HG02623 (cell line): ENCODE results near the gene ACSF3.
"Not testable (repeated sequence)": the region's sequence is repeated elsewhere in the genome, so short reads cannot be mapped to it uniquely, and the experiment has no call there.

Experiments
- ATAC-seq: cut with Tn5 transposase; IDR thresholded peaks from one replicate; pipeline ENCODE4 v1.9.1; 2021; ENCODE audit warnings: moderate library complexity; ENCODE audit not compliant: unreplicated experiment

The ACSF3 gene

GRCh38 chr16:89185887-89186592 lies 92.4 kb downstream of the ACSF3 start:
- not testable (repeated sequence) for ATAC-seq

- ATAC-seq = not testable (repeated sequence)
These were observed 93.0 kb downstream of the ACSF3 start for GRCh38 chr16:89186593-89187031.

GRCh38 chr16:89187032-89187769 lies 93.5 kb downstream of the ACSF3 start:
- ATAC-seq = no peak

GRCh38 chr16:89187770-89188392 lies 94.2 kb downstream of the ACSF3 start:
- ATAC-seq = no peak

GRCh38 chr16:89188471-89189357 lies 95.1 kb downstream of the ACSF3 start:
- ATAC-seq = not testable (repeated sequence)

- no peak for ATAC-seq
These were observed 95.8 kb downstream of the ACSF3 start for GRCh38 chr16:89189358-89190025.

- no peak for ATAC-seq
These were observed 96.7 kb downstream of the ACSF3 start for GRCh38 chr16:89190150-89190958.

GRCh38 chr16:89191033-89191900 lies 97.6 kb downstream of the ACSF3 start:
- ATAC-seq = no peak

GRCh38 chr16:89191901-89192185 lies 98.2 kb downstream of the ACSF3 start:
- no peak for ATAC-seq

- not testable (repeated sequence) for ATAC-seq
These were observed 98.7 kb downstream of the ACSF3 start for GRCh38 chr16:89192186-89192955.

GRCh38 chr16:89192956-89193575 lies 99.4 kb downstream of the ACSF3 start:
- ATAC-seq = no peak

GRCh38 chr16:89193576-89194293 lies 100.1 kb downstream of the ACSF3 start:
- no peak for ATAC-seq

GRCh38 chr16:89194340-89195311 lies 101.0 kb downstream of the ACSF3 start:
- ATAC-seq = no peak

- no peak for ATAC-seq
These were observed 102.0 kb downstream of the ACSF3 start for GRCh38 chr16:89195521-89196171.

GRCh38 chr16:89197033-89197632 lies 103.5 kb downstream of the ACSF3 start:
- no peak for ATAC-seq
